Fibroblast of villous mesenchyme (primary cell): Measurements from ENCODE around the gene SNTA1. TPM values are rescaled to one million over a fixed set of nuclear protein-coding genes. Genes with fewer than 3 reads are reported as not detected.

Experiments
- DNase-seq: peaks from one replicate; pipeline ENCODE4 v3.0.0-alpha.2; 2010; ENCODE audit warnings: low read depth
- H3K4me3 ChIP-seq: 2 replicates; pipeline ENCODE4 v1.5.1; 2011; ENCODE audit warnings: low read depth, mild to moderate bottlenecking, low read length
- total RNA-seq: library from RNA; depleted of rRNA; stranded (reverse); fragments of >200 nt; gene quantifications from 2 replicates; pipeline ENCODE4 v1.2.3, GENCODE V29; 2012
- TF ChIP-seq, protein P1 (sequence below): IDR thresholded peaks from 2 replicates; pipeline ENCODE4 v1.5.1; 2012; ENCODE audit warnings: low read depth, mild to moderate bottlenecking, low read length; ENCODE audit not compliant: insufficient read depth

SNTA1 gene
- total RNA-seq, 1 donor, result 6.0 TPM

DNA sequence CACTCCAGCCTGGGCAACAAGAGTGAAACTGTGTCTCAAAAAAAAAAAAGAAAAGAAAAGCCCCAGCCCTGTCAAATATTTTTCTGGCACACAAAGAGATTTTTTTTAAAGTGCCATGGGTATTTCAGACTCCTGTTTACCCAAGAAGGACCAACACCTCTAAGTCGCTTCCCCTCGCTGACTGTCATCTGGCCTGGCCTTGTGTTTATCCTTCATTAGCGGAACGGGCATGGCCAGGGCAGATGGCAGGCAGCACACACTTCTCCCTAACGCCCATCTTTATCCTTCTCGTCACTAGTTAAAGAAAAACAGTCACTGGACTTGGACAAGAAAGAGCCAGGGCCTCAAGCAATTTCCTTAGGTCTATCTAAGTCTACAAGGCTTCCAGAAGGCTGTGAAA is 39.0 kb upstream of the SNTA1 start:
- TF ChIP-seq, protein P1, sequence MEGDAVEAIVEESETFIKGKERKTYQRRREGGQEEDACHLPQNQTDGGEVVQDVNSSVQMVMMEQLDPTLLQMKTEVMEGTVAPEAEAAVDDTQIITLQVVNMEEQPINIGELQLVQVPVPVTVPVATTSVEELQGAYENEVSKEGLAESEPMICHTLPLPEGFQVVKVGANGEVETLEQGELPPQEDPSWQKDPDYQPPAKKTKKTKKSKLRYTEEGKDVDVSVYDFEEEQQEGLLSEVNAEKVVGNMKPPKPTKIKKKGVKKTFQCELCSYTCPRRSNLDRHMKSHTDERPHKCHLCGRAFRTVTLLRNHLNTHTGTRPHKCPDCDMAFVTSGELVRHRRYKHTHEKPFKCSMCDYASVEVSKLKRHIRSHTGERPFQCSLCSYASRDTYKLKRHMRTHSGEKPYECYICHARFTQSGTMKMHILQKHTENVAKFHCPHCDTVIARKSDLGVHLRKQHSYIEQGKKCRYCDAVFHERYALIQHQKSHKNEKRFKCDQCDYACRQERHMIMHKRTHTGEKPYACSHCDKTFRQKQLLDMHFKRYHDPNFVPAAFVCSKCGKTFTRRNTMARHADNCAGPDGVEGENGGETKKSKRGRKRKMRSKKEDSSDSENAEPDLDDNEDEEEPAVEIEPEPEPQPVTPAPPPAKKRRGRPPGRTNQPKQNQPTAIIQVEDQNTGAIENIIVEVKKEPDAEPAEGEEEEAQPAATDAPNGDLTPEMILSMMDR, result no peak
- no peak for DNase-seq
- no peak overlapping the region for H3K4me3 ChIP-seq

DNA sequence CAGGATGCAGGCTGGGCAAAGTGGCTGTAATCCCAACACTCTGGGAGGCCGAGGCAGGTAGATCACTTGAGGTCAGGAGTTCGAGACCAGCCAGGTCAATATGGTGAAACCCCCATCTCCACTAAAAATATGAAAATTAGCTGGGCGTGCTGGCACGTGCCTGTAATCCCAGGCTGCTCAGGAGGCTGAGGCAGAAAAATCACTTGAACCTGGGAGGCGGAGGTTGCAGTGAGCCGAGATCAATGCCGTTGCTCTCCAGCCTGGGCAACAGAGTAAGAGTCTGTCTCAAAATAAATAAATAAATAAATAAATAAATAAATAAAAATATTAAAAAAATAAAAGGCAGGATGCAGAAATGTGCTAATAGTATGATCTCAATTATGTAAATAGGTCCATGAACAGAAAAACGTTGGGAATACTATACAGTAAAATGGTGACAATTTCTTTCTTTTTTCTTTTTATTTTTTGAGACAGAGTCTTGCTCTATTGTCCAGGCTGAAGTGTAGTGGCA is 37.9 kb upstream of the SNTA1 start:
- no peak for DNase-seq
- no peak overlapping the region for H3K4me3 ChIP-seq

DNA sequence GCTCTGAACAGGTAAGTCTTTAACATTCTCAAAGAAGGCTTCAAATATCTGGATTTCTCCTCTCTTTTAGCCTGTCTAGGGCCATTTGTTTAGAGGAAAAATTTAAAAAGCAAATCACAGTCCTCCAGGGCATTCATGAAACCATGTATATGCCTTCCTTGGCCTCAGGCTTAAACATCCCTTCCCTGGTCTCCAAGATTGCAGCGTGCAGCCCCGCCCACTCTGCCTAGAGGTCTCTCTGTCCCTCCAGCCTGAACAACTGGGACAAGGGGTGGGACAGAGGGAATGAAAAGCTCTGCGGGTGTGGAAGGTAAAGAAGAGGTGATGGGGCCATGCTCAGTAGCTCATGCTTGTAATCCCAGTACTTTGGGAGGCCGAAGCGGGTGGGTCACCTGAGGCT is 36.5 kb upstream of the SNTA1 start:
- TF ChIP-seq, protein P1, result no peak
- no peak for DNase-seq
- H3K4me3 ChIP-seq, result no peak overlapping the region

More for the DNA sequence above, 37.9 kb upstream of the SNTA1 start:
- TF ChIP-seq, protein P1, result no peak

DNA sequence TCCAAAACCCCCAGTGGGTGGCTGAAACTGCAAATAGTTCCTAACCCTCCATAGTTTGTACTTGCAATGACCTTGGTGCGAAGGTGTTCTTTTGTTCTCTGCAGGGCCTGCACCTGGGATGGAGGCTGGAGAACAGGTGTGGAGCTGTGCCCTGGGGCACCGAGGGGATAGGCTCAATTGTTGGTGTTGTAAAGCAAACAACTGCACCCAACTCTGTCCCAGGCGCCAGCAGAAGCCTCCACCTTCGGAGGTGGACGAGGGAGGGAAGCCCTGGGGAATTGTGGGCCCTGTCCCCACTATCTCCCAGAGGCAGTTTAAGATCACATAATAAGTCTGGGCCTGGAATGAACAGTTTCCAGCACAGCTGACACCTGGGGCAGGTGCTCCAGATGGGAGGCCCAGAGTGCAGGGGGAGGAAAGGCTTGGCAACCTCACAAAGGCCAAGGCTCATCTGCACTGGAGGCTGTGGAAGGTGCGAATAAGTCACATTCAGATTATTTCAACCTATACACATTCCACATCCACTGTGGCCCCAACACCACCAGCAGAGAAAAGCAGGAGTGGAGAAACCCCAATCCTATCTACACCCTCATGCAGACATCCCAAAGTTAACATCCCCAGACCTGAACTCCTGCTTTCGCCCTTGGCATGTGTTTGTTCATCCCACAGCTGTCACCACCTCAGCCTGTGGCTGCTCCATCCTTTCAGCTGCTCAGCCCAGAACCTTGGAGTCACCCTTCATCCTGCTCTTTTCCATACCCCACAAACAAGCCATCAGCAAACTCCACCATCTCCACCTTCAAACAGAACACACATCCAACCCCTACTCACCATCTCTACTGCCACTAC is 34.0 kb upstream of the SNTA1 start:
- TF ChIP-seq, protein P1, result no peak
- no peak overlapping the region for H3K4me3 ChIP-seq
- DNase-seq, result no peak

DNA sequence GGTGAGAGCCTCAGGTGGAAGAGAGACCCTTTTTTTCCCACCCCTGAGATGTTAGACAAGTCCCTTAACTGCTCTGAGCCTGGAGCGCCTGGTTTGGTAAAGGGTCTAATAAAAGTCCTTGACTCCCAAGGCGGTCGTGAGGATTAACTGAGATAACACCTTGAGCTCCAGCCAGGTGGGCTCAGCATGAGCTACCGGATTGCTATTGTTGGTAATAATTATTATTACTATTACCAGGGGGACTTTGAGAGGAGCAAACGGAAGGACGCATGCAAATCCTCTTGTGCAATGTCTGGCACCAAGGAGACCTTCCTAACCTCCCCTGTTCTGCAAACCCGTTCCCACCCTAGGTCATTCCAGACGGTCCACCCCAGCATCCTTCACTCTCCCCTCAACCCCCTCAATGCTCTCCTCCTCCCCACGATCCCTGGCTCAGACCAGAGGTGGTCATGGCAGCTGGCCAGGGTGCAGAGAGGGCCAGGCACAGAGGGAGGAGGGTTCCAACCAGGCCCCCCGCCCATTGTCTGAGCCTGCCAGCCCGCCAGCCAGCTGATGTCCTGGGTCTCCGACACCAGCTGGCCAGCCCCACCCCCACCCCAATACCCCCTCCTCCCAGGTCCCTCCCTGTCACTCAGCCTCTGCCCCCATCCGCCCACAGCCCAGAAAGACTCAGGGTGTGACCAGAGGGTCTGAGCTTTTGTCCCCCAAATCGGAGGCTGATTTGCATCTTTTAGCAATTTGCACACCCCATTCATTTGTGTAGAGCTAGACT is 32.0 kb upstream of the SNTA1 start:
- TF ChIP-seq, protein P1, result no peak
- no peak for DNase-seq
- no peak overlapping the region for H3K4me3 ChIP-seq

DNA sequence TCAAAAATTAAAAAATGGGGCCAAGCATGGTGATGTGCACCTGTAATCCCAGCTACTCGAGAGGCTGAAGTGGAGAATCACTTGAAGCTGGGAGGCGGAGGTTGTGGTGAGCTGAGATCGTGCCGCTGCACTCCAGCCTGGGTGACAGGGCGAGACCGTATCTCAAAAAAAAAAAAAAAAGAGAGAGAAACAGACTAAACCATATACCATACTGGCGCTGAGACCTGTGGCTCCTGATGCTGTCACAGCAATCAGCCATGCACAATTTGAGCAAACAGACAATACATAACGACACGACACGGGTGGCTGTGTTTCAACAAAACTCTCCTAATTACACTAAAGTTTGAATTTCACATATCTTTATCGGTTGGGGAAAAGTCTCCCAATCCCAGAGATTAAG is 31.4 kb upstream of the SNTA1 start:
- H3K4me3 ChIP-seq, result no peak overlapping the region
- TF ChIP-seq, protein P1, result no peak
- DNase-seq, result no peak
